Endothelial cell of umbilical vein (primary cell): Measurements from ENCODE around the gene PSMB5. TPM values are rescaled to one million over a fixed set of nuclear protein-coding genes. Genes with fewer than 3 reads are reported as not detected.

Source experiments
- BruUV-seq: library from RNA; stranded (reverse); fragments of 400-500 nt; replicated peaks from 2 replicates; lab custom pipeline; 2021; lab: Mats Ljungman, UMichigan
- CTCF ChIA-PET: fragments of 300-600, 350-600 bp; sonication (Branson Sonifier 250); formaldehyde crosslinking; loops from one replicate; lab custom pipeline; 2021; ENCODE audit warnings: antibody characterized with exemption, inconsistent platforms; lab: Charles Lee
- POLR2A ChIA-PET: fragments of 300-600, 350-600 bp; sonication (Branson Sonifier 250); formaldehyde crosslinking; loops from one replicate; lab custom pipeline; 2021; ENCODE audit warnings: antibody characterized with exemption, inconsistent platforms; lab: Charles Lee
- DNase-seq: peaks from one replicate; pipeline ENCODE4 v3.0.0-alpha.2; 2011; ENCODE audit warnings: low read depth, low spot score
- FAIRE-seq: peaks from 2 replicates; lab custom pipeline; 2011; peaks lifted over from hg19 to GRCh38; lab: Jason Lieb, UNC
- H2AFZ ChIP-seq: 2 replicates; pipeline ENCODE4 v1.6.0; 2012; ENCODE audit warnings: low read depth, low read length, control low read depth, inconsistent platforms
- H3K27ac ChIP-seq: 2 replicates; pipeline ENCODE4 v1.5.1; 2011; ENCODE audit warnings: low read depth, mild to moderate bottlenecking, control low read depth, low read length, moderate library complexity; ENCODE audit not compliant: insufficient read depth
- H3K27me3 ChIP-seq, 2 experiments: 2 replicates each; pipeline versions ENCODE4 v1.6.0 to v1.6.1; 2011; ENCODE audit warnings: low read length in 2 of 2, mixed read lengths in 1 of 2; ENCODE audit not compliant: control insufficient read depth in 2 of 2, insufficient read depth in 2 of 2
- H3K36me3 ChIP-seq, 2 experiments: 2 replicates in 1 of 2; 3 replicates in 1 of 2; pipeline ENCODE4 v1.5.1; 2011; ENCODE audit warnings: low read length in 2 of 2, mild to moderate bottlenecking in 1 of 2, moderate library complexity in 1 of 2; ENCODE audit not compliant: control insufficient read depth in 2 of 2, insufficient read depth in 2 of 2; ENCODE audit errors: extremely low read depth in 1 of 2
- H3K4me1 ChIP-seq: 3 replicates; pipeline ENCODE4 v1.5.1; 2011; ENCODE audit warnings: mild to moderate bottlenecking, low read length; ENCODE audit not compliant: control insufficient read depth, insufficient read depth; ENCODE audit errors: extremely low read depth
- H3K4me2 ChIP-seq: 2 replicates; pipeline ENCODE4 v1.6.1; 2011; ENCODE audit warnings: low read length, control low read depth, mixed read lengths; ENCODE audit not compliant: insufficient read depth
- H3K4me3 ChIP-seq, 3 experiments: fragments of 200-600 bp in 1 of 3; sonication (generic), shearing (Covaris generic) in 1 of 3; replicated peaks in 1 of 3; 2 replicates each; pipeline ENCODE4 v1.5.1; 2011 to 2016; ENCODE audit warnings: control low read depth in 3 of 3, low read length in 3 of 3, mild to moderate bottlenecking in 2 of 3, inconsistent platforms in 1 of 3, low read depth in 1 of 3, moderate library complexity in 1 of 3; ENCODE audit not compliant: insufficient read depth in 1 of 3
- H3K79me2 ChIP-seq: 2 replicates; pipeline ENCODE4 v1.6.0; 2012; ENCODE audit warnings: low read length, inconsistent platforms; ENCODE audit not compliant: control insufficient read depth, insufficient read depth
- H3K9ac ChIP-seq: replicated peaks from 2 replicates; pipeline ENCODE3; 2011; ENCODE audit warnings: low read length, control low read depth; ENCODE audit not compliant: insufficient read depth; ENCODE audit errors: extremely low read depth
- H3K9me1 ChIP-seq: replicated peaks from 3 replicates; pipeline ENCODE4 v1.6.0; 2011; ENCODE audit warnings: mild to moderate bottlenecking, low read length; ENCODE audit not compliant: control insufficient read depth, insufficient read depth; ENCODE audit errors: extremely low read depth
- H3K9me3 ChIP-seq: replicated peaks from 2 replicates; pipeline ENCODE4 v1.5.1; 2012; ENCODE audit warnings: low read length, inconsistent platforms; ENCODE audit not compliant: control insufficient read depth, insufficient read depth
- H4K20me1 ChIP-seq: replicated peaks from 2 replicates; pipeline ENCODE3; 2011; ENCODE audit warnings: mild to moderate bottlenecking, low read length; ENCODE audit not compliant: control insufficient read depth, insufficient read depth; ENCODE audit errors: extremely low read depth
- CTCF ChIP-seq, 2 donors: IDR thresholded peaks; 1 replicate in 1 of 2; 2 replicates in 1 of 2; pipeline ENCODE4 v1.5.1; 2011; ENCODE audit warnings: low read length in 2 of 2, mild to moderate bottlenecking in 2 of 2, moderate library complexity in 2 of 2, control low read depth in 1 of 2, inconsistent platforms in 1 of 2, low read depth in 1 of 2; ENCODE audit not compliant: insufficient read depth in 1 of 2; ENCODE audit errors: extremely low read depth in 1 of 2
- EZH2 ChIP-seq: IDR thresholded peaks from 2 replicates; pipeline ENCODE4 v1.6.1; 2012; ENCODE audit warnings: borderline replicate concordance, low read depth, mild to moderate bottlenecking, moderate library complexity, low read length, inconsistent platforms; ENCODE audit not compliant: severe bottlenecking
- FOS ChIP-seq: IDR thresholded peaks from 2 replicates; pipeline ENCODE4 v1.6.1; 2011; ENCODE audit warnings: mild to moderate bottlenecking, low read length, moderate library complexity, borderline replicate concordance; ENCODE audit not compliant: insufficient read depth
- GATA2 ChIP-seq: IDR thresholded peaks from 2 replicates; pipeline ENCODE4 v1.7.0; 2011; ENCODE audit warnings: low read depth, mild to moderate bottlenecking, moderate library complexity, mixed read lengths, low read length; ENCODE audit not compliant: insufficient read length, insufficient read depth
- JUN ChIP-seq: IDR thresholded peaks from 2 replicates; pipeline ENCODE4 v1.6.1; 2011; ENCODE audit warnings: borderline replicate concordance, low read depth; ENCODE audit not compliant: insufficient read length, insufficient read depth
- MYC ChIP-seq: IDR thresholded peaks from one replicate; pipeline ENCODE4 v1.6.1; 2011; ENCODE audit warnings: mild to moderate bottlenecking, low read depth, low read length
- POLR2A ChIP-seq: IDR thresholded peaks from 2 replicates; pipeline ENCODE4 v1.6.1; 2012; ENCODE audit warnings: low read depth, mild to moderate bottlenecking, control low read depth, low read length
- POLR2AphosphoS5 ChIP-seq: IDR thresholded peaks from 2 replicates; pipeline ENCODE4 v1.6.1; 2012; ENCODE audit warnings: low read depth, mild to moderate bottlenecking, control low read depth, low read length, moderate library complexity; ENCODE audit not compliant: insufficient read depth
- dilution Hi-C: fragments of 300-500 bp; cut with MboI; formaldehyde crosslinking; loops from one replicate; pipeline ENCODE4 v1.15.0; 2019; ENCODE audit warnings: low sequenced_read_pairs; ENCODE audit not compliant: extremely low pct_ligation_motif_present
- intact Hi-C: fragments of 100-400 bp; cut with micrococcal nuclease; formaldehyde crosslinking; loops from one replicate; pipeline ENCODE4 v1.10.0; 2022
- polyA plus RNA-seq, 4 experiments: library from polyadenylated mRNA; depleted of rRNA in 3 of 4; stranded (reverse) in 3 of 4; unstranded in 1 of 4; fragments of >200 nt; gene quantifications; 2 replicates each; pipeline versions ENCODE4 v1.2.1 to v1.2.3, GENCODE V29; 2011 to 2012; ENCODE audit warnings: missing spikeins in 1 of 4
- total RNA-seq: library from RNA; stranded (reverse); gene quantifications from 2 replicates; pipeline ENCODE4 v1.2.3, GENCODE V29; 2021
- TF ChIP-seq, protein P1 (sequence below): IDR thresholded peaks from 2 replicates; pipeline ENCODE4 v1.6.1; 2011; ENCODE audit not compliant: insufficient read depth, insufficient read length

The PSMB5 gene
- total and polyA plus RNA-seq, 2 donors (not counting 3 experiments of a cell fraction or from before 2014, with no cell fraction given): 236 to 464 TPM

GRCh38 chr14:23021434-23021833 lies 13.3 kb downstream of the PSMB5 start:
- Histone ChIP-seq H3K36me3 (peaks cover 6% of the 10 kb centered on the region in 2 experiments), H4K20me1 (no peaks in the 10 kb centered on the region), H3K27me3 (no peaks in the 10 kb centered on the region), H2AFZ (no peak overlapping the region), H3K9me3 (no peaks in the 10 kb centered on the region), H3K79me2 (no peaks in the 10 kb centered on the region), H3K4me3 (no peak overlapping the region), H3K9ac (no peak overlapping the region), H3K4me2 (no peak overlapping the region), H3K27ac (no peak overlapping the region), H3K4me1 (no peaks in the 10 kb centered on the region), H3K9me1 (no peaks in the 10 kb centered on the region)
- BruUV-seq: no TSS peak
- no peak for FAIRE-seq
- CTCF ChIA-PET: interaction anchor here (1.0 to 5.0 kb wide), 5 partner anchors 26 to 48 kb away, joined by 3 to 32 read pairs (median 5); no protein-coding TSS in a partner anchor
- POLR2A ChIA-PET: no interaction called here
- dilution Hi-C loops: no loop called here
- no peak for TF ChIP-seq FOS
- TF ChIP-seq JUN: no peak
- TF ChIP-seq POLR2AphosphoS5: no peak
- TF ChIP-seq MYC: no peak
- TF ChIP-seq POLR2A: no peak
- no peak for TF ChIP-seq CTCF (IDR thresholded peaks at IDR 0.05; ENCODE audit: extremely low read depth in 1 of 2, insufficient read depth in 1 of 2, low read depth in 1 of 2, low read length in 2 of 2)
- no peak for TF ChIP-seq EZH2
- TF ChIP-seq, protein P1, sequence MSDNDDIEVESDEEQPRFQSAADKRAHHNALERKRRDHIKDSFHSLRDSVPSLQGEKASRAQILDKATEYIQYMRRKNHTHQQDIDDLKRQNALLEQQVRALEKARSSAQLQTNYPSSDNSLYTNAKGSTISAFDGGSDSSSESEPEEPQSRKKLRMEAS: no peak
- TF ChIP-seq GATA2: no peak
- intact Hi-C loops: no loop called here
- no peak for DNase-seq
